Trophoblast cell (in vitro differentiated cells and primary cell): ENCODE data around the gene DRAM1.

Experiments
- DNase-seq, 2 donors: peaks; one replicate each; pipeline ENCODE4 v3.0.0-alpha.2; 2016
- H2AFZ ChIP-seq: 2 replicates; pipeline ENCODE4 v1.6.1; 2013; ENCODE audit warnings: low read length, moderate library complexity, mild to moderate bottlenecking; ENCODE audit not compliant: insufficient read depth, poor library complexity
- H2AK5ac ChIP-seq: 2 replicates; pipeline ENCODE4 v1.6.1; 2013; ENCODE audit warnings: mild to moderate bottlenecking, low read length
- H2BK120ac ChIP-seq: 2 replicates; pipeline ENCODE4 v1.6.1; 2013; ENCODE audit warnings: low read length, mild to moderate bottlenecking, moderate library complexity; ENCODE audit not compliant: insufficient read depth, poor library complexity
- H2BK12ac ChIP-seq: 2 replicates; pipeline ENCODE4 v1.6.1; 2013; ENCODE audit warnings: mild to moderate bottlenecking, low read length, moderate library complexity
- H2BK5ac ChIP-seq: 2 replicates; pipeline ENCODE4 v1.6.1; 2013; ENCODE audit warnings: low read length, low read depth, moderate library complexity, mild to moderate bottlenecking; ENCODE audit not compliant: poor library complexity
- H3K14ac ChIP-seq: 2 replicates; pipeline ENCODE4 v1.6.1; 2013; ENCODE audit warnings: mild to moderate bottlenecking, low read length
- H3K18ac ChIP-seq: 2 replicates; pipeline ENCODE4 v1.6.1; 2013; ENCODE audit warnings: mild to moderate bottlenecking, low read length
- H3K23ac ChIP-seq: 2 replicates; pipeline ENCODE4 v1.6.1; 2013; ENCODE audit warnings: low read length
- H3K27ac ChIP-seq: 2 replicates; pipeline ENCODE4 v1.5.1; 2013; ENCODE audit warnings: low read depth, mild to moderate bottlenecking, inconsistent platforms, low read length, moderate library complexity
- H3K27me3 ChIP-seq: 2 replicates; pipeline ENCODE4 v1.6.1; 2013; ENCODE audit warnings: inconsistent platforms, mild to moderate bottlenecking, low read length, moderate library complexity; ENCODE audit not compliant: insufficient read depth
- H3K36me3 ChIP-seq, 2 experiments: 1 replicate in 1 of 2; 2 replicates in 1 of 2; pipeline ENCODE4 v1.6.1; 2013; ENCODE audit warnings: low read length in 2 of 2, mild to moderate bottlenecking in 2 of 2, moderate library complexity in 1 of 2; ENCODE audit not compliant: insufficient read depth in 2 of 2, control insufficient read depth in 1 of 2
- H3K4ac ChIP-seq: 2 replicates; pipeline ENCODE4 v1.6.1; 2013; ENCODE audit warnings: low read depth, mild to moderate bottlenecking, low read length, moderate library complexity
- H3K4me1 ChIP-seq, 2 experiments: 1 replicate in 1 of 2; 2 replicates in 1 of 2; pipeline ENCODE4 v1.6.1; 2013; ENCODE audit warnings: low read length in 2 of 2, mild to moderate bottlenecking in 2 of 2, moderate library complexity in 1 of 2; ENCODE audit not compliant: insufficient read depth in 2 of 2, control insufficient read depth in 1 of 2
- H3K4me2 ChIP-seq: 2 replicates; pipeline ENCODE4 v1.6.1; 2013; ENCODE audit warnings: inconsistent platforms, mild to moderate bottlenecking, low read length, moderate library complexity
- H3K4me3 ChIP-seq: 2 replicates; pipeline ENCODE4 v1.5.1; 2013; ENCODE audit warnings: mild to moderate bottlenecking, low read depth, low read length, inconsistent platforms
- H3K79me1 ChIP-seq: one replicate; pipeline ENCODE4 v1.6.1; 2013; ENCODE audit warnings: low read length
- H3K79me2 ChIP-seq: 2 replicates; pipeline ENCODE4 v1.6.1; 2013; ENCODE audit warnings: low read length, mild to moderate bottlenecking; ENCODE audit not compliant: control insufficient read depth, insufficient read depth, poor library complexity
- H3K9ac ChIP-seq: 2 replicates; pipeline ENCODE4 v1.6.1; 2013; ENCODE audit warnings: mild to moderate bottlenecking, low read length
- H3K9me3 ChIP-seq: 2 replicates; pipeline ENCODE4 v1.6.1; 2013; ENCODE audit warnings: low read depth, mild to moderate bottlenecking, control low read depth, inconsistent platforms, low read length; ENCODE audit not compliant: insufficient read depth
- H4K12ac ChIP-seq: 2 replicates; pipeline ENCODE4 v1.6.1; 2013; ENCODE audit warnings: low read depth, mild to moderate bottlenecking, low read length, moderate library complexity
- H4K8ac ChIP-seq: 2 replicates; pipeline ENCODE4 v1.6.1; 2013; ENCODE audit warnings: low read depth, mild to moderate bottlenecking, low read length, moderate library complexity
- H4K91ac ChIP-seq: one replicate; pipeline ENCODE4 v1.6.1; 2013; ENCODE audit warnings: low read depth, mild to moderate bottlenecking, low read length, moderate library complexity
- WGBS: extraction: QIAGEN DNeasy Blood & Tissue Kit; methylation state at CpG from one replicate; pipeline ENCODE4 v1.1.7; 2013; ENCODE audit warnings: missing lambda C conversion rate; ENCODE audit not compliant: insufficient read length, insufficient coverage; ENCODE audit errors: extremely low coverage; 5-methylcytosine and 5-hydroxymethylcytosine counted together

DRAM1 gene

GRCh38 chr12:101830367-101831325 lies 46.7 kb upstream of the DRAM1 start, which contains the start of gene GNPTAB:
TSS of gene GNPTAB (minus strand) at chr12:101830959. CDS start at chr12:101830675, 284 bp downstream.
- Histone ChIP-seq H3K9me3 (no peaks in the 10 kb centered on the region), H2AFZ (peak within 1 kb of the TSS; percentile 91), H3K79me2 (peaks cover 4% of the 10 kb centered on the region), H3K27ac (peak within 1 kb of the TSS; percentile 29), H3K14ac (peak within 1 kb of the TSS; percentile 55), H3K9ac (peak within 1 kb of the TSS; percentile 54), H4K8ac (peak within 1 kb of the TSS; percentile 87), H2BK12ac (no peak within 1 kb of the TSS), H3K4me2 (peak within 1 kb of the TSS; percentile 85), H3K79me1 (peaks cover 4% of the 10 kb centered on the region), H2BK120ac (peak within 1 kb of the TSS; percentile 56), H2BK5ac (peak within 1 kb of the TSS; percentile 72), H3K23ac (no peak within 1 kb of the TSS), H3K4me1 (no peaks in the 10 kb centered on the region), H2AK5ac (no peak within 1 kb of the TSS), H3K4me3 (peak within 1 kb of the TSS; percentile 88), H3K27me3 (no peaks in the 10 kb centered on the region), H3K4ac (peak within 1 kb of the TSS; percentile 82), H3K18ac (peak within 1 kb of the TSS; percentile 95), H4K91ac (peak within 1 kb of the TSS; percentile 67), H3K36me3 (no peaks in the 10 kb centered on the region), H4K12ac (peak within 1 kb of the TSS; percentile 65)
- no CpG with 5 or more reads among the region's 96 CpGs for WGBS
- DNase-seq = peak; percentile 90 to 93

GRCh38 chr12:101832030-101832429 lies 45.4 kb upstream of the DRAM1 start:
- Histone ChIP-seq H3K27me3 (no peaks in the 10 kb centered on the region), H2BK5ac (no peak overlapping the region), H3K79me1 (peaks cover 4% of the 10 kb centered on the region), H2AFZ (no peak overlapping the region), H3K4me2 (no peak overlapping the region), H3K36me3 (no peaks in the 10 kb centered on the region), H2BK12ac (no peak overlapping the region), H4K8ac (no peak overlapping the region), H3K27ac (no peak overlapping the region), H4K12ac (no peak overlapping the region), H3K4me3 (no peak overlapping the region), H3K79me2 (peaks cover 4% of the 10 kb centered on the region), H3K23ac (no peak overlapping the region), H2AK5ac (no peak overlapping the region), H3K14ac (no peak overlapping the region), H3K4me1 (no peaks in the 10 kb centered on the region), H3K18ac (no peak overlapping the region), H3K9me3 (no peaks in the 10 kb centered on the region), H3K9ac (no peak overlapping the region), H2BK120ac (no peak overlapping the region), H4K91ac (no peak overlapping the region), H3K4ac (no peak overlapping the region)
- WGBS = no CpG with 5 or more reads among the region's 1 CpG
- no peak for DNase-seq

DNA sequence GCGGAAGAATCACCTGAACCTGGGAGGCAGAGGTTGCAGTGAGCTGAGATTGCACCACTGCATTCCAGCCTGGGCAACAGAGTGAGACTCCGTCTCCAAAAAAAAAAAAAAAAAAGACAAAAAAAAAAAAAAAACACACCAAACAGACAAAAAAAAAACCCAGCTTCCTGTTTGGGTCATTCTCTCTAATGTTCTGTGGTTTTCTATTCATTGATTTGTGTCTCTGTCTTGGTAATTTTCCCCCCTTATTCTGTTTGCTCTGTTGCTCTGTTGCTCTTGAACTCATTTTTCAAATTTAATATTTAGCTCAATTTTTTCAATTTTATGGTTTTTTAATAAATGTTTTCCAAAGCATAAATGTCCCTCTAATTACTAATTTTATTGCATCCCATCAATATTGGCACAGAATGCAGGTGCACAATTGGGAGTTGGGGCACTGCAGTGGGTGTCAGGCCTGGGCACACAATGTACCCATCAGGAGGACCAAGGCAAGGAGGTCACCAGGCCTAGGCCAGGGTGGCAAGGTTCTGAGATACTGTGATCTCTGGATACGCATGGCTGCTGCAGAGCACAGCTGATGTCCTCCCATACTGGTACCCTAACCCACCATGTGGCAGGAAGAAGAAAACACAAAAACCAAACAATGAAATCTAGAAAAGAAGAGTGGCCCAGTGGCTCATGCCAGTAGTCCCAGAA lies 38.6 kb upstream of the DRAM1 start:
- no peaks in the 10 kb centered on the region for H3K79me2 ChIP-seq
- H3K18ac ChIP-seq = no peak overlapping the region
- no peak overlapping the region for H4K91ac ChIP-seq
- no peak overlapping the region for H3K27ac ChIP-seq
- no peak overlapping the region for H2AK5ac ChIP-seq
- no peaks in the 10 kb centered on the region for H3K79me1 ChIP-seq
- H3K4ac ChIP-seq = no peak overlapping the region
- H3K9ac ChIP-seq = no peak overlapping the region
- DNase-seq = peak in 1 of 2 donors; percentile 9
- no CpG with 5 or more reads among the region's 3 CpGs for WGBS
- H2AFZ ChIP-seq = no peak overlapping the region
- no peaks in the 10 kb centered on the region for H3K27me3 ChIP-seq
- H3K9me3 ChIP-seq = no peaks in the 10 kb centered on the region
- no peaks in the 10 kb centered on the region for H3K4me1 ChIP-seq
- H3K4me3 ChIP-seq = no peak overlapping the region
- H2BK120ac ChIP-seq = no peak overlapping the region
- H3K36me3 ChIP-seq = no peaks in the 10 kb centered on the region
- no peak overlapping the region for H4K8ac ChIP-seq
- no peak overlapping the region for H3K23ac ChIP-seq
- H4K12ac ChIP-seq = no peak overlapping the region
- no peak overlapping the region for H2BK5ac ChIP-seq
- peak overlapping the region; percentile 2 for H2BK12ac ChIP-seq
- H3K14ac ChIP-seq = no peak overlapping the region
- no peak overlapping the region for H3K4me2 ChIP-seq

DNA sequence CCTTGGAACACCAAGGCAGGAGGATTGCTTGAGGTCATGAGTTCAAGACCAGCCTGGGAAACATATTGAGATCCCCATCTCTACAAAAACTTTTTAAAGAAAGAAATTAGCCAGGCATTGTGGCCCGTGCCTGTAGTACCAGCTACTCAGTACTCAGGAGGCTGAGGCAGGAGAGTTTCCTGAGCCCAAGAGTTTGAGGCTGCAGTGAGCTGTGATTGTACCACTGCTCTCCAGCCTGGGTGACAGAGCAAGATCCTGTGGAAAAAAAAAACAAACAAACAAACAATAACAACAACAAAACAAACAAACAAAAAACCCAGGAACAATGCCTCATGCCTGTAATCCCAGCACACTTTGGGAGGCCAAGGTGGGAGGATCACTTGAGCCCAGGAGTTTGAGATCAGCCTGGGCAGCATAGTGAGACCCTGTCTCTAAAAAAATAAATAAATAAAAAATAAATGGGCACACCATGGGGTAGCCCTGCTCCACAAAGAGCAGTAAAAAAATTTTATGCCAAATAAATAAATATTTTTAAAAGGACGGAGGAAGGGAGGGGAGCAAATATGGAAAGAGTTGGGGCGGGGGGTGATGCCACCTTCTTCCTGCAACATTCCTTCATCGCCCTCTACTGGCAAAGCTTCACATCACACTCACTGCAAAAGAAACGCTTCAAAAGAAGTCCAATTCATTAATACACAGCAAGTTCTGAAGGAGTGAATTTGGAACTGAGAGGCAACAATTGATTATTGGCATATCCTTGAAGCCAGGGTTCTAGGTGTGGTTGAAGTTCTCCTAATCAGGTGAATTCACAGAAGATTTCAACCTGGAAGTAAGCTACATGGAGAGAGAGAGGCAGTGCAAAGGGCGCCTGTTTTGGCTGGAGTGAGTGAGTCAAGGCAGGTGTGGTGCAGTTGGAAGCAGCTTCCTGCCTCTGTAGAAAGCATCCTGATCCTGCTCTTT lies 37.8 kb upstream of the DRAM1 start:
- H3K4me3 ChIP-seq = no peak overlapping the region
- no peaks in the 10 kb centered on the region for H3K36me3 ChIP-seq
- no peak overlapping the region for H3K23ac ChIP-seq
- H2BK12ac ChIP-seq = peak overlapping the region; percentile 71
- H2BK5ac ChIP-seq = no peak overlapping the region
- DNase-seq = peak; percentile 21 to 80
- H3K27ac ChIP-seq = no peak overlapping the region
- no peak overlapping the region for H3K9ac ChIP-seq
- H2BK120ac ChIP-seq = no peak overlapping the region
- H3K27me3 ChIP-seq = no peaks in the 10 kb centered on the region
- no peak overlapping the region for H4K91ac ChIP-seq
- H3K4me1 ChIP-seq = no peaks in the 10 kb centered on the region
- no peak overlapping the region for H3K4me2 ChIP-seq
- no peaks in the 10 kb centered on the region for H3K79me2 ChIP-seq
- no peak overlapping the region for H3K4ac ChIP-seq
- no peak overlapping the region for H3K14ac ChIP-seq
- H3K18ac ChIP-seq = no peak overlapping the region
- H2AFZ ChIP-seq = no peak overlapping the region
- no peak overlapping the region for H2AK5ac ChIP-seq
- no CpG with 5 or more reads among the region's 6 CpGs for WGBS
- no peak overlapping the region for H4K12ac ChIP-seq
- no peaks in the 10 kb centered on the region for H3K9me3 ChIP-seq
- no peak overlapping the region for H4K8ac ChIP-seq
- no peaks in the 10 kb centered on the region for H3K79me1 ChIP-seq
